Measurements from ENCODE around the gene CTDSP1.

CTDSP1 gene

GRCh38 chr2:218406949-218407618 is 7.4 kb downstream of the CTDSP1 start:
- no peaks in the 10 kb centered on the region for H3K27me3 ChIP-seq (replicated peaks)
- peaks cover 18% of the 10 kb centered on the region for H3K36me3 ChIP-seq (replicated peaks)
- H3K27ac ChIP-seq: peak overlapping the region; percentile 50
- H3K4me3 ChIP-seq (ENCODE audit: low read depth, low read length): peak overlapping the region; percentile 56
- peak; percentile 27 for DNase-seq
- in situ Hi-C loops (cut with HindIII; ENCODE audit: low pct_ligation_motif_present, low sequenced_read_pairs): no loop called here
- no peak for TF ChIP-seq CTCF (IDR thresholded peaks at IDR 0.05; ENCODE audit: low read depth, low read length, missing control alignments)

- Histone ChIP-seq H3K36me3 (replicated peaks) (peaks cover 12% of the 10 kb centered on the region), H3K27ac (no peak overlapping the region), H3K4me3 (ENCODE audit: low read depth, low read length) (no peak overlapping the region), H3K27me3 (replicated peaks) (no peaks in the 10 kb centered on the region)
- in situ Hi-C loops (cut with HindIII; ENCODE audit: low pct_ligation_motif_present, low sequenced_read_pairs): no loop called here
- DNase-seq: no peak
- no peak for TF ChIP-seq CTCF (IDR thresholded peaks at IDR 0.05; ENCODE audit: low read depth, low read length, missing control alignments)
Measured at GRCh38 chr2:218407717-218408116, 8.0 kb downstream of the CTDSP1 start.

- no peaks in the 10 kb centered on the region for H3K27me3 ChIP-seq (replicated peaks)
Measured at GRCh38 chr2:218418321-218418716, 18.7 kb downstream of the CTDSP1 start.

GRCh38 chr2:218418717-218419458 is 19.2 kb downstream of the CTDSP1 start, which contains the start of gene VIL1:
Gene VIL1 (plus strand): TSS chr2:218419123. CDS start chr2:218423779, 4,656 bp downstream.
- Histone ChIP-seq H3K27ac (no peak within 1 kb of the TSS), H3K36me3 (replicated peaks) (no peaks in the 10 kb centered on the region), H3K4me3 (ENCODE audit: low read depth, low read length) (no peak within 1 kb of the TSS), H3K27me3 (replicated peaks) (no peaks in the 10 kb centered on the region)
- in situ Hi-C loops (cut with HindIII; ENCODE audit: low pct_ligation_motif_present, low sequenced_read_pairs): no loop called here
- no peak for TF ChIP-seq CTCF (IDR thresholded peaks at IDR 0.05; ENCODE audit: low read depth, low read length, missing control alignments)
- no peak for DNase-seq

More at GRCh38 chr2:218418321-218418716, 18.7 kb downstream of the CTDSP1 start:
- Histone ChIP-seq H3K36me3 (replicated peaks) (no peaks in the 10 kb centered on the region), H3K27ac (no peak overlapping the region), H3K4me3 (ENCODE audit: low read depth, low read length) (no peak overlapping the region)
- in situ Hi-C loops (cut with HindIII; ENCODE audit: low pct_ligation_motif_present, low sequenced_read_pairs): no loop called here
- no peak for DNase-seq
- TF ChIP-seq CTCF (IDR thresholded peaks at IDR 0.05; ENCODE audit: low read depth, low read length, missing control alignments): no peak

- no peak overlapping the region for H3K27ac ChIP-seq
- no peak for DNase-seq
- no peak for TF ChIP-seq CTCF (IDR thresholded peaks at IDR 0.05; ENCODE audit: low read depth, low read length, missing control alignments)
- no peaks in the 10 kb centered on the region for H3K27me3 ChIP-seq (replicated peaks)
- H3K36me3 ChIP-seq (replicated peaks): no peaks in the 10 kb centered on the region
- H3K4me3 ChIP-seq (ENCODE audit: low read depth, low read length): no peak overlapping the region
- in situ Hi-C loops (cut with HindIII; ENCODE audit: low pct_ligation_motif_present, low sequenced_read_pairs): no loop called here
Measured at GRCh38 chr2:218419630-218420216, 20.1 kb downstream of the CTDSP1 start.

All from brain microvascular endothelial cell (primary cell).